MM.1S (cell line): Measurements from ENCODE around the gene EGFLAM.

ENCODE experiments used
- DNase-seq: peaks from one replicate; pipeline ENCODE4 v3.0.0-alpha.2; 2015
- H2AFZ ChIP-seq: fragments of 300-600 bp; sonication (generic); 2 replicates; pipeline ENCODE4 v1.6.0; 2016; ENCODE audit warnings: antibody characterized with exemption, low read length
- H3F3A ChIP-seq: fragments of 300-600 bp; sonication (generic); 2 replicates; pipeline ENCODE4 v1.6.1; 2016; ENCODE audit warnings: mild to moderate bottlenecking, antibody characterized with exemption, low read length, moderate library complexity, mixed read lengths; ENCODE audit not compliant: insufficient read depth
- H3K27ac ChIP-seq: fragments of 300-600 bp; sonication (generic); 2 replicates; pipeline ENCODE4 v1.5.1; 2016; ENCODE audit warnings: mild to moderate bottlenecking, low read length
- H3K27me3 ChIP-seq: fragments of 300-600 bp; sonication (generic); replicated peaks from 2 replicates; pipeline ENCODE4 v1.6.0; 2016; ENCODE audit warnings: low read length; ENCODE audit not compliant: insufficient read depth
- H3K36me3 ChIP-seq: fragments of 300-600 bp; sonication (generic); replicated peaks from 2 replicates; pipeline ENCODE4 v1.6.1; 2016; ENCODE audit warnings: mild to moderate bottlenecking, low read length, mixed read lengths; ENCODE audit not compliant: insufficient read depth
- H3K4me1 ChIP-seq: fragments of 300-600 bp; sonication (generic); 2 replicates; pipeline ENCODE4 v1.6.1; 2016; ENCODE audit warnings: low read length, mixed read lengths
- H3K4me2 ChIP-seq: fragments of 300-600 bp; sonication (generic); 2 replicates; pipeline ENCODE4 v1.6.0; 2016; ENCODE audit warnings: low read depth, low read length
- H3K4me3 ChIP-seq: fragments of 300-600 bp; sonication (generic); 2 replicates; pipeline ENCODE4 v1.5.1; 2016; ENCODE audit warnings: low read length, mixed read lengths
- H3K79me2 ChIP-seq: fragments of 300-600 bp; sonication (generic); 2 replicates; pipeline ENCODE4 v1.6.1; 2016; ENCODE audit warnings: mixed run types, low read length, mixed read lengths
- H3K9ac ChIP-seq: fragments of 300-600 bp; sonication (generic); 2 replicates; pipeline ENCODE4 v1.6.1; 2016; ENCODE audit warnings: low read length, mixed read lengths
- H3K9me2 ChIP-seq: fragments of 300-600 bp; sonication (generic); replicated peaks from 2 replicates; pipeline ENCODE4 v1.6.1; 2016; ENCODE audit warnings: mild to moderate bottlenecking, low read length, mixed read lengths; ENCODE audit not compliant: insufficient read depth
- H3K9me3 ChIP-seq: fragments of 300-600 bp; sonication (generic); replicated peaks from 2 replicates; pipeline ENCODE4 v1.6.1; 2016; ENCODE audit warnings: mild to moderate bottlenecking, low read length, mixed read lengths; ENCODE audit not compliant: insufficient read depth
- H4K20me1 ChIP-seq: fragments of 300-600 bp; sonication (generic); 2 replicates; pipeline ENCODE4 v1.6.1; 2016; ENCODE audit warnings: mild to moderate bottlenecking, low read length, moderate library complexity, mixed read lengths; ENCODE audit not compliant: insufficient read depth
- CTCF ChIP-seq: fragments of 300-600 bp; sonication (generic); IDR thresholded peaks from 2 replicates; pipeline ENCODE4 v1.5.1; 2016; ENCODE audit warnings: antibody characterized with exemption, low read length, mixed read lengths
- EZH2 ChIP-seq: fragments of 300-600 bp; sonication (generic); optimal IDR thresholded peaks from 2 replicates; pipeline ENCODE3; 2017; ENCODE audit warnings: low read depth, mild to moderate bottlenecking, antibody characterized with exemption, low read length, mixed read lengths
- EZH2phosphoT487 ChIP-seq: fragments of 300-600 bp; sonication (generic); IDR thresholded peaks from 2 replicates; pipeline ENCODE4 v1.6.1; 2018; ENCODE audit warnings: antibody characterized with exemption, low read length

EGFLAM gene

GRCh38 chr5:38434966-38435705, 176.8 kb downstream of the EGFLAM start:
- Histone ChIP-seq H3K4me2 (no peak overlapping the region), H3F3A (peaks cover 16% of the 10 kb centered on the region; the same call in 1 of the 2 replicates), H4K20me1 (0 out of 2 replicates have a peak, but pooled peaks cover 3% of the 10 kb centered on the region), H3K36me3 (no peaks in the 10 kb centered on the region), H3K4me1 (peaks cover 23% of the 10 kb centered on the region), H3K79me2 (no peaks in the 10 kb centered on the region), H3K9me2 (no peaks in the 10 kb centered on the region), H2AFZ (no peak overlapping the region), H3K9ac (no peak overlapping the region), H3K4me3 (no peak overlapping the region), H3K9me3 (no peaks in the 10 kb centered on the region), H3K27me3 (peaks cover 7% of the 10 kb centered on the region; the same call in 1 of the 2 replicates), H3K27ac (no peak overlapping the region)
- no peak for TF ChIP-seq CTCF
- TF ChIP-seq EZH2 = no peak
- TF ChIP-seq EZH2phosphoT487 = no peak
- no peak for DNase-seq

GRCh38 chr5:38438757-38439156, 180.4 kb downstream of the EGFLAM start:
- no peak overlapping the region for H3K9ac ChIP-seq
- peaks cover 3% of the 10 kb centered on the region; the same call in 1 of the 2 replicates for H3F3A ChIP-seq
- no peak overlapping the region for H3K4me3 ChIP-seq
- peaks cover 7% of the 10 kb centered on the region; the same call in 1 of the 2 replicates for H3K27me3 ChIP-seq
- no peaks in the 10 kb centered on the region for H3K79me2 ChIP-seq
- no peaks in the 10 kb centered on the region for H3K36me3 ChIP-seq
- H3K9me3 ChIP-seq = no peaks in the 10 kb centered on the region
- H3K27ac ChIP-seq = no peak overlapping the region
- no peaks in the 10 kb centered on the region for H3K9me2 ChIP-seq
- TF ChIP-seq EZH2phosphoT487 (no peak), EZH2 (no peak), CTCF (no peak)
- H4K20me1 ChIP-seq = no peaks in the 10 kb centered on the region
- no peak for DNase-seq
- H3K4me1 ChIP-seq = peaks cover 10% of the 10 kb centered on the region
- H2AFZ ChIP-seq = no peak overlapping the region
- no peak overlapping the region for H3K4me2 ChIP-seq

GRCh38 chr5:38441453-38442246, 183.3 kb downstream of the EGFLAM start:
- Histone ChIP-seq H3K36me3 (no peaks in the 10 kb centered on the region), H3K9me2 (no peaks in the 10 kb centered on the region), H3F3A (no peaks in the 10 kb centered on the region), H3K9me3 (no peaks in the 10 kb centered on the region), H3K9ac (no peak overlapping the region), H3K27ac (no peak overlapping the region), H3K4me1 (no peaks in the 10 kb centered on the region), H3K4me3 (no peak overlapping the region), H4K20me1 (no peaks in the 10 kb centered on the region), H3K4me2 (no peak overlapping the region), H3K27me3 (no peaks in the 10 kb centered on the region; the same call in 1 of the 2 replicates), H2AFZ (no peak overlapping the region), H3K79me2 (no peaks in the 10 kb centered on the region)
- TF ChIP-seq CTCF (peak; percentile 97), EZH2phosphoT487 (no peak), EZH2 (no peak)
- DNase-seq = peak; percentile 88
